NCI-H748 treated with DMSO at 0.1 percent for 48 hours (cell line): ENCODE data around the gene MFSD8.
"Not testable (repeated sequence)": the region's sequence is repeated elsewhere in the genome, so short reads cannot be mapped to it uniquely, and the experiment has no call there.

Experiments
- DNase-seq: peaks from one replicate; lab custom pipeline; 2025; lab: John Stamatoyannopoulos, UW

The MFSD8 gene

DNA sequence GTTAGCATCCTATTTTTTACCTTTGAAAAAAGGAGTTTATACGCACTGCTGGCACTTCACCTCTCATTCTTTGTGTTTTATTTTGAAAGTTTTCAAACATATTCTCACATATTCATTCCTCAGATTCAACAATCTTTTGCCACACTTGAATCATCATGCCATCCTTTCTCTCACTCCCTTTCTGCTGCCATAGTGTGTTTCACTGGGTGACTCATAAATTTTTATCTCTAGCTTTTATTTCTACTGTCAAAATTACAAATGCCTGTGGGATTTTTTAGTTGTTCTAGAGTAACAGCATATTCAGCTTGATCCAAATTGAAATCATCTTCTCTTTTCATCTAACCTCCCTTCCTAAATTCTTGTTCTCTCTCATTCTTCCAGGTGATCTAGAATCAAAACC lies 28.0 kb downstream of the MFSD8 start:
- DNase-seq, result no peak

- not testable (repeated sequence) for DNase-seq
Observed at GRCh38 chr4:127931836-127932235, 33.1 kb downstream of the MFSD8 start.

DNA sequence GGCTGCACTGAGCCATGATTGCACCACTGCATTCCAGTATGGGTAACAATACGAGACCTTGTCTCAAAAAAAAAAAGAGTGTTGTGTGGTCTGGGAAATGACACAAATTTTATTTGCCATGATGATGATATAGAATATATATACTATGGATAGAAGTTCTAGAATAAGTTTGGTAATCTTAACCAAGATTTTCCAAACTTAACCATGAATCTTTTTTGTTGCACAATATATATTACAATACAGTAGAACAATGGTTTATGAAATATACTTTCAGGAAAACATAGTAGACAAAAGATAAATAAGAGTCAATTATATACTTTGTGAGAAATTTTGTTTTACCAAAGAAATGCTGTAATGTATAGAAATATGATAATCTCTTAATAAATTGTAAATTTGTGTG lies 34.8 kb downstream of the MFSD8 start:
- no peak for DNase-seq

GRCh38 chr4:127925720-127926119 lies 39.3 kb downstream of the MFSD8 start:
- not testable (repeated sequence) for DNase-seq

DNA sequence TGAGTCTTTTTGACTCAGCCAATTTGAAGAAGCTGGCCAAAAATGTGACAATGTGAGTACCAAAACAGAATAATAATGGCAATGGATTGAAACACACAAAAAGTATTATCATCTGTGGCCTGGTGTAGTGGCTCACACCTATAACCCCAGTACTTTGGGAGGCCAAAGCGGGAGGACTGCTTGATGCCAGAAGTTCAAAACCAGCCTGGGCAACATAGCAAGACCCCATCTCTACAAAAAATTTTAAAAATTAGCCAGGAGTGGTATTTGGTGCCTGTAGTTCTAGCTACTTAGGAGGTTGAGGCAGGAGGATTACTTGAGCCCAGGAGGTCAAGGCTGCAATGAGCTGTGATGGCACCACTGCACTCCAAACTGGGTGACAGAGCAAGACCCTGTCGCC lies 42.7 kb downstream of the MFSD8 start:
- DNase-seq, result no peak

GRCh38 chr4:127920521-127920920 lies 44.5 kb downstream of the MFSD8 start:
- no peak for DNase-seq

GRCh38 chr4:127917151-127917550 lies 47.8 kb downstream of the MFSD8 start:
- no peak for DNase-seq

DNA sequence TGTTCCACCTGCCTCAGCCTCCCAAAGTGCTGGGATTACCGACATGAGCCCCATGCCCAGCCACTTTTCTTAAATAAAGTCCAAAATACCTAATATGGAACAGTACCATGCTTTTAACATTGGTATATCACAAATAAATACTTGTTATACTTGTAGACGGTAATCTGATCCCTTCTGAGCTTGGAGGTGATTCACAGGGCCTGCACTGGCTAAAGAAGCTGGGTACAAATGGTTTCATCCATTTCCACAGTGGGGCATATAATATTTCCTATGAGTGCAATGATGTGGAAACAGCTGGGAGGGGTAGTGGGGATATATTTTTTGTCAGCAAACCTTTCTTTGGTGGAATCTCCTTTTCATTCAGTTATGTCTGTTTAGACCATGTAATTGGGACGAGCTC lies 48.5 kb downstream of the MFSD8 start:
- no peak for DNase-seq

- DNase-seq, result no peak
Observed at GRCh38 chr4:127905029-127905428, 59.9 kb downstream of the MFSD8 start.

DNA sequence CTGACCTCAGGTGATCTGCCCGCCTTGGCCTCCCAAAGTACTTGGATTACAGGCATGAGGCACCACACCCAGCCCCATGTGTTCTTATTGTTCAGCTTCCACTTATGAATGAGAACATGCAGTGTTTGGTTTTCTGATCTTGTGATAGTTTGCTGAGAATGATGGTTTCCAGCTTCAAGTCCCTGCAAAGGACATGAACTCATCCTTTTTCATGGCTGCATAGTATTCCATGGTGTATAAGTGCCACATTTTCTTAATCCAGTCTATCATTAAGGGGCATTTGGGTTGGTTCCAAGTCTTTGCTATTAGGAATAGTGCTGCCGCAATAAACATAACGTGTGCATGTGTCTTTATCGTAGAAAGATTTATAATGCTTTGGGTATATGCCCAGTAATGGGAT lies 65.3 kb downstream of the MFSD8 start:
- DNase-seq, result not testable (repeated sequence)

- no peak for DNase-seq
Observed at GRCh38 chr4:127896528-127896927, 68.4 kb downstream of the MFSD8 start.

- DNase-seq, result no peak
Observed at GRCh38 chr4:127896069-127896468, 68.9 kb downstream of the MFSD8 start.

DNA sequence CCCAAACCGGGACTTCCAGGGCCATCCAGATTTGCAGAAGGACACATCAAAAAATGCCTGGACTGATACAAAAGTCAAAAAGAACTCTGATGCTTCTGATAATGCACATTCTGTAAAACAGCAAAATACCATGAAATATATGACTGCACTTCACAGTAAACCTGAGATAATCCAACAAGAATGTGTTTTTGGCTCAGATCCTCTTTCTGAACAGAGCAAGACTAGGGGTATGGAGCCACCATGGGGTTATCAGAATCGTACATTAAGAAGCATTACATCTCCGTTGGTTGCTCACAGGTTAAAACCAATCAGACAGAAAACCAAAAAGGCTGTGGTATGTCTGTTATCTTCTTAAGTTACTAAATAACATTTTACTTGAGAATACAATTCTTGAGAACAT lies 75.1 kb downstream of the MFSD8 start:
- DNase-seq, result no peak

- no peak for DNase-seq
Observed at GRCh38 chr4:127888559-127888958, 76.4 kb downstream of the MFSD8 start.

DNA sequence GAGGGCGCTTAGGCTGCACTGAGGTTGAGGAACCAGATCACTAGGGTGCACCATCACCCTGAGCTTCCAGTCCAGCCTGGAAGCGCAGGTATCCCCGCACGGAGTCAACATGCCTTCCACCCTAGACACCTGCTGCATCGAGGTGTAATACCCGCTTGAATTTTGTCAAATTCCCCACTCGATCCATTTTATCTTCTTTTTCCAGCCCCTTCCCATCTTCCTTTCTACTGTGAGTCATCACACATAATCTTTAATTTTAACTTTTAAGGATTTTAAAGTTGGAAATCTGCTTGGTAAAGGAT lies 83.5 kb downstream of the MFSD8 start:
- DNase-seq, result no peak

GRCh38 chr4:127880763-127881562 lies 84.0 kb downstream of the MFSD8 start, which contains the start of gene PLK4:
PLK4 (plus strand) TSS chr4:127880893; CDS start chr4:127881135, 242 bp downstream.
- peak; percentile 84 for DNase-seq

GRCh38 chr4:127875791-127876190 lies 89.2 kb downstream of the MFSD8 start:
- no peak for DNase-seq

DNA sequence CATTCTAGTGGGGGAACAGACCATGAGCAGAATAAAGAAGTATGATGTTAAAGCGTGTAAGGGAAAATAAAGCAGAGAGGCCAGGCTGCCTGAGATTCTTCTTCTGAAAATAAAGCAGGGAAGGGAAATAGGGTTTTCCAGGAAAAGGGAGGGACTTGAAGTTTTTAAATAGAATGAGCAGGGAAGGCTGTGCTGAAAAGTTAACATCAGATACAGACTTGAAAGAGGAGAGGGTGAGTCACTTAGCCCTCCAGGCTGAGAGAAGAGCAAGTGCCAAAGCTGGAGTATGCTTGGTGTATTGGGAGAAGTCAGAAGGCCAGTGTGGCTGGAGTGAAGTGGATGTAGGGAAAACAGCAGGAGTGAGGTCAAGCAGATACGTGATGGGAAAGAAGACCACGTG lies 94.3 kb downstream of the MFSD8 start:
- no peak for DNase-seq

DNA sequence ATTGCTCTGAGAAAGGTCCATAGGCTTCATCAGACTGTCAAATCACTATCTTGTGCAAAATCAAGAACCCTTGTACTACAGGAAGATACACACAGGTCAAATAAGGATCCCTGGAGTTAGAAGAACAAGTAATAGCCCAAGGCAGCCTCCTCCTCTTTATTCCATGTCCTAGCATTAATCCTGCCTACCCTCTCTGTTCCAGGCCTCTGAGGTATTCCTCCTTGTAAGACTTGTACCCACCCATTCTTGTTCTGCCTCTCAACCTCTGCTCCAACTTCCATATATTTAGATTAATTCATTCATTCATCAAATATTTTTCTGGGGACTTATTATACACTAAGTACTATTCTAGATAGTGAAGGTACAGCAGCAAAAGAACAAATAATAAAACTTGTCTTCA lies 94.7 kb downstream of the MFSD8 start:
- no peak for DNase-seq

DNA sequence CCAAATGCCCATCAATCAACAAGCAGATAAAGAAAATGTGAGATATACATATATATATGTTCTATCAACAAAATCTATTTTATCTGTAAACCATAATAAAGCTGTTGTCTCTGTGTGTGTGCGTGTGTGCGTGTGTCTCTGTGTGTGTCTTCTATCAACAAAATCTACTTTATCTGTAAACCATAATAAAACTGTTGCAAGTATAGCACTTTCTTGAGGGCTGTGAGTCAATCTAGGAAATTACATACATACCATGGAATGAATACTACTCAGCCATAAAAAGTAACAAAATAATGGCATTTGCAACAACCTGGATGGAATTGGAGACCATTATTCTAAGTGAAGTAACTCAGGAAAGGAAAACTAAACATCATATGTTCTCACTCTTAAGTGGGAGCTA lies 96.8 kb downstream of the MFSD8 start:
- no peak for DNase-seq
